Measurements from ENCODE around the gene ARL16.
"Not testable (repeated sequence)": the region's sequence is repeated elsewhere in the genome, so short reads cannot be mapped to it uniquely, and the experiment has no call there.

ARL16 gene

DNA sequence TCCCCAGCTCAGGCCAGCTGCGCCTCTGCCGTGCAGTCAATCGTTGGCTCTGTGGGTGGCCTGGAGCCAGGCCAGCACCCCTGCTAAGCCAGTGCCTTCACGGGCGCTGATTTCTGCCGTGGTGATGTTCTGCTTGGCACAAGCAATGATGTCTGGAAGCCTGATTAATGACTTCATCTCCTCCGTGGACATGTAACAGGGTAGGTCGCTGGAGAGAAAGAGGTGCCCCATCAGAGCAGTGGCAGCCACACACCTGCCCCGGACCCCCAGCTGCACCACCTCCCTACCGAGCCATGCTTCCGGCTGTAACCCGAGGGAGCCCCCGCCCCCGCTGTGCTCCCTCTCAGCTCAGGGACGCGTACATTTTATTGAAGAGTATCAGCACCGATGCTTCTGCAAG, 1.9 kb downstream of the ARL16 start:
- peaks cover 8% of the 10 kb centered on the region; the same call in 1 of the 2 replicates for H3K36me3 ChIP-seq (ENCODE audit: insufficient read depth, low read length)
- H3K4me1 ChIP-seq (ENCODE audit: control insufficient read depth, insufficient read depth, low read length, unreplicated experiment) = peaks cover 14% of the 10 kb centered on the region
- H3K79me2 ChIP-seq (ENCODE audit: control insufficient read depth, insufficient read depth, low read length, unreplicated experiment) = peaks cover 41% of the 10 kb centered on the region
- H3K27me3 ChIP-seq (ENCODE audit: insufficient read depth, low read length) = no peaks in the 10 kb centered on the region
- H3K27ac ChIP-seq (ENCODE audit: low read depth, low read length) = no peak overlapping the region
- no peak overlapping the region for H2AFZ ChIP-seq (ENCODE audit: low read length, unreplicated experiment)
- no peak overlapping the region for H3K4me3 ChIP-seq (ENCODE audit: low read depth, low read length)

DNA sequence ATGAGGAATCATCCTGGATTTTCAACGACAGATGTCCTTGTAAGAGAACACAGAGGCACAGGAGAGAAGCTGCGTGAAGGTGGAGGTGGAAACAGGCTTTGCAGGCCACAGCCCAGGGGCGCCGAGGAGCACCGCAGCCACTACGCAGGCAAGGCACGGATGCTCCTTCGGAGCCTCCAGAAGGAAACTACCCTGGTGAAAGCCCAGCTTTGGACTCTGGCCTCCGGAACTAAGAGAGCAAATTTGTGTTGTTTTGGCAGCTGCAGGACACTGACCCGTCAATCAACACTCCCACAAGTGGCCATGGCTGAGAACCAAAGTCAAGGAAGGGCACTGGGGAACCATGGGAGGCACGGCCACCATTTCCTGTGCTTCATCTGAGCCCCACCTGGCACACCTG, 3.4 kb downstream of the ARL16 start:
- Histone ChIP-seq H3K4me3 (ENCODE audit: low read depth, low read length) (no peak overlapping the region), H2AFZ (ENCODE audit: low read length, unreplicated experiment) (no peak overlapping the region), H3K27me3 (ENCODE audit: insufficient read depth, low read length) (no peaks in the 10 kb centered on the region), H3K4me1 (ENCODE audit: control insufficient read depth, insufficient read depth, low read length, unreplicated experiment) (peaks cover 5% of the 10 kb centered on the region), H3K27ac (ENCODE audit: low read depth, low read length) (no peak overlapping the region), H3K36me3 (ENCODE audit: insufficient read depth, low read length) (no peaks in the 10 kb centered on the region), H3K79me2 (ENCODE audit: control insufficient read depth, insufficient read depth, low read length, unreplicated experiment) (peaks cover 26% of the 10 kb centered on the region)

DNA sequence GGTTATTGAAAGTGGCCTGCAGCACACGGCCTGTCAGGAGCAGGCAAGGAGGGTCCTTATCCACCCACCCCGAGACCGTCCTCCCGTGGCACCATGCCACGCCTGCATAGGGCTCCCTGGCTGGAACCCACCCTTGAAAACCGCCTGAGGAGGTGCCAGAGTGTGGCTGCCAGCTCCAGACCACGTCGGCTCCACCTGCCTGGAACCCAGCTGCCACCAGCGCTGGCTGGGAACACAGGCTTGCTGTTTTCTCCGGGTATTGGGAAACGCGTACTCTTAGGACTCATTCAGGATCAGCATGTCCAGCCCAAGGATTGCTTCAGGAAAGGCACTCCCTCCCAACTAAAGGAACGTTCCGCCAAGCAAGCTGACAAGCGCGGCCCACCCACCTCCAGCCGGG, 6.7 kb downstream of the ARL16 start:
- Histone ChIP-seq H3K27me3 (ENCODE audit: insufficient read depth, low read length) (no peaks in the 10 kb centered on the region), H3K4me1 (ENCODE audit: control insufficient read depth, insufficient read depth, low read length, unreplicated experiment) (no peaks in the 10 kb centered on the region), H3K4me3 (ENCODE audit: low read depth, low read length) (no peak overlapping the region), H2AFZ (ENCODE audit: low read length, unreplicated experiment) (no peak overlapping the region), H3K36me3 (ENCODE audit: insufficient read depth, low read length) (peaks cover 3% of the 10 kb centered on the region; the same call in 1 of the 2 replicates), H3K79me2 (ENCODE audit: control insufficient read depth, insufficient read depth, low read length, unreplicated experiment) (peaks cover 4% of the 10 kb centered on the region), H3K27ac (ENCODE audit: low read depth, low read length) (no peak overlapping the region)

DNA sequence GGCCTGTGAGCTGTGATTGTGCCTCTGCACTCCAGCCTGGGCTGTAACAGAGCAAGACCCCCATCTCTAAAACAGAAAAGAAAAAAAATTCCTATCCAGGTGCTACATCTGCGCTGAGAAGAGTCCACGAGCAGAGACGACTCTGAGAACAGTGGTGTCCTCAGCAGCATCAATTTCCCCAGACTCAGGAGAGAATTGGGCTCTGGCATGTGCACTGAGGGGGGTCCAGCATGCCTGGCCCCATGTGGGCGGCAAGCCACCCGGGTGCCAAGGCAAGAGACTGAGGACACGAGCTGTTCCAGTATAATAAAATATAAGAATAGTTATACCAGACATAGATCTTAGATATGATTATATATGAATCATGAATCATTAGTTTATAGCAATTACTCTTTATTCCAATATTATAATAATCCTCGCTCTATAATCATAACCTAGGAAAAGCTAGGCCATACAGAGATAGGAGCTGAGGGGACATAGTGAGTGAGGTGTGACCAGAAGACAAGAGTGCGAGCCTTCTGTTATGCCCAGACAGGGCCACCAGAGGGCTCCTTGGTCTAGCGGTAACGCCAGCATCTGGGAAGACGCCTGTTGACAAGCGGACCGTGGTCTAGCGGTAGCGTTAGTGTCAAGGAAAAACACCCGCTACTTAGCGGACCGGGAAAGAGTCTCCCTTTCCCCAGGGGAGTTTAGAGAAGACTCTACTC, 7.9 kb downstream of the ARL16 start:
- not testable (repeated sequence) for H3K79me2 ChIP-seq (ENCODE audit: control insufficient read depth, insufficient read depth, low read length, unreplicated experiment); H3K36me3 ChIP-seq (ENCODE audit: insufficient read depth, low read length); H3K27me3 ChIP-seq (ENCODE audit: insufficient read depth, low read length); H3K4me1 ChIP-seq (ENCODE audit: control insufficient read depth, insufficient read depth, low read length, unreplicated experiment); H3K27ac ChIP-seq (ENCODE audit: low read depth, low read length); H3K4me3 ChIP-seq (ENCODE audit: low read depth, low read length); H2AFZ ChIP-seq (ENCODE audit: low read length, unreplicated experiment)

DNA sequence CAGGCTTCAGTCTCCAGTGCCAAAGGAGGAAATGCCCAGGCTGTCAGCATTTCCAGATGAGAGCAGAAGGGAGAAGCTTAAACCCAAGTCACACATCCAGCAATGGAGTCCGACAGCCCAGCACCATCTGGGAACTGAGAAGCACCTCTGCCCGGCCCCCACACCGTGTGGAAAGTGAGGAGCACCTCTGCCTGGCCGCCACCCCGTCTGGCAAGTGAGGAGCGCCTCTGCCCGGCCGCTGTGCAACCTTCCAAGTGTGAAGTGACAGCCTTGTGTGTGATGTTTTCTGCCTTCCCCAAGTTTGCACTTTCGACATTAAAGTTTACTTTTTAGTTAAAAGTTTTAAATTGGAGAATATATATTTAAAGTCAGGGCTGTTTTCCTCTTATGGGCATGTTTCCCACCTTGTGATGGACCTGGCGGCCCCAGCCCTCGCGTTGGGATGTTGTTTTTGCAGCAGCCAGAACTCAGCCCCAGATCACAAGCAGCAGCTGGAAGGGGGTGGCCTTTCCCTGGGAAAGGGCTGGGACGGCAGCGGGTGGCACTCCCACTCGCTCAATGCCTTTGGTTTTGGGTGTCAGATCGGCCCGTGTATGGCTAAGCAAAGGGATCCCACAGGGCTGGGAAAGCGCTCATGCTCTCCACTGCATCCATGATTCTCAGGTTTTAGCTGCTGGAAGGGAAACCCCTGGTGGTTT, 9.9 kb downstream of the ARL16 start:
- Histone ChIP-seq H3K27ac (ENCODE audit: low read depth, low read length) (no peak overlapping the region), H3K4me1 (ENCODE audit: control insufficient read depth, insufficient read depth, low read length, unreplicated experiment) (no peaks in the 10 kb centered on the region), H3K79me2 (ENCODE audit: control insufficient read depth, insufficient read depth, low read length, unreplicated experiment) (peaks cover 10% of the 10 kb centered on the region), H2AFZ (ENCODE audit: low read length, unreplicated experiment) (no peak overlapping the region), H3K27me3 (ENCODE audit: insufficient read depth, low read length) (no peaks in the 10 kb centered on the region), H3K36me3 (ENCODE audit: insufficient read depth, low read length) (peaks cover 6% of the 10 kb centered on the region), H3K4me3 (ENCODE audit: low read depth, low read length) (no peak overlapping the region)

DNA sequence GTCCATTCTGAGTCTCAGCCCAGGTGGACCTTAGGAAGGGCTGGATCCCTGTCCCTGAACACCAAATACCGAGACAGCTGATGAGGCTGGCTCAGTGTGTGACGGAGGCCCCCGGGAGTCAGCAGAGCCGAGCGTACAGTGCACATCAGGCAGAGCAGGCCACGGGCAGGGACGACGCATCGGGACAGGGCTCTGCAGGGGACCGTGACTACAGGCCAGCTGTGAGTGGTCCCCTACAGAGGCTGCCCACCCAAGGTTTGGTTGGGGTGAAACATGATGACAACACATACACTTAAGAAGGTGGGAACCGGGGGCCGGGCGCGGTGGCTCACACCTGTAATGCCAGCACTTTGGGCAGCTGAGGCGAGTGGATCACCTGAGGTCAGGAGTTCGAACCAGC, 10.6 kb downstream of the ARL16 start:
- Histone ChIP-seq H3K36me3 (ENCODE audit: insufficient read depth, low read length) (peaks cover 6% of the 10 kb centered on the region), H3K79me2 (ENCODE audit: control insufficient read depth, insufficient read depth, low read length, unreplicated experiment) (peaks cover 16% of the 10 kb centered on the region), H3K4me1 (ENCODE audit: control insufficient read depth, insufficient read depth, low read length, unreplicated experiment) (peaks cover 3% of the 10 kb centered on the region), H3K4me3 (ENCODE audit: low read depth, low read length) (no peak overlapping the region), H3K27me3 (ENCODE audit: insufficient read depth, low read length) (no peaks in the 10 kb centered on the region), H2AFZ (ENCODE audit: low read length, unreplicated experiment) (no peak overlapping the region), H3K27ac (ENCODE audit: low read depth, low read length) (no peak overlapping the region)

DNA sequence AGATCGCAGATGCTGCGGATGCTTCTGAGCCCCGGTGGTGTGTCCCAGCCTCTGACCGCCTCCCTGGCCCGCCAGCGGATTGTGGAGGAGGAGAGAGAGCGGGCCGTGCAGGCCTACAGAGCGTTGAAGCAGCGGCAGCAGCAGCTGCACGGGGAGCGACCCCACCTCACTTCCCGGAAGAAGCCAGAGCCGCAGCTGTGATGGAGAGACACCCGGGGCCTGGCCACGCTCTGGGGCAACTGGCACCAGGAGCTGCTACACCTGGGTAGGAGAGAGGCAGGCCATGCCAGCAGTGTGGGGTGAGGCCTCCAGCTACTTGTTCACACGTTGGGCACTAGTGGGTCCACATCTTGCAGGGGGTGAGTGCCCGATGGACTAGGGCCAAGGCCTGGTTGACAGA, 11.1 kb downstream of the ARL16 start:
- Histone ChIP-seq H3K27me3 (ENCODE audit: insufficient read depth, low read length) (no peaks in the 10 kb centered on the region), H3K36me3 (ENCODE audit: insufficient read depth, low read length) (peaks cover 6% of the 10 kb centered on the region), H3K4me3 (ENCODE audit: low read depth, low read length) (no peak overlapping the region), H2AFZ (ENCODE audit: low read length, unreplicated experiment) (no peak overlapping the region), H3K4me1 (ENCODE audit: control insufficient read depth, insufficient read depth, low read length, unreplicated experiment) (peaks cover 8% of the 10 kb centered on the region), H3K79me2 (ENCODE audit: control insufficient read depth, insufficient read depth, low read length, unreplicated experiment) (peaks cover 20% of the 10 kb centered on the region), H3K27ac (ENCODE audit: low read depth, low read length) (no peak overlapping the region)

DNA sequence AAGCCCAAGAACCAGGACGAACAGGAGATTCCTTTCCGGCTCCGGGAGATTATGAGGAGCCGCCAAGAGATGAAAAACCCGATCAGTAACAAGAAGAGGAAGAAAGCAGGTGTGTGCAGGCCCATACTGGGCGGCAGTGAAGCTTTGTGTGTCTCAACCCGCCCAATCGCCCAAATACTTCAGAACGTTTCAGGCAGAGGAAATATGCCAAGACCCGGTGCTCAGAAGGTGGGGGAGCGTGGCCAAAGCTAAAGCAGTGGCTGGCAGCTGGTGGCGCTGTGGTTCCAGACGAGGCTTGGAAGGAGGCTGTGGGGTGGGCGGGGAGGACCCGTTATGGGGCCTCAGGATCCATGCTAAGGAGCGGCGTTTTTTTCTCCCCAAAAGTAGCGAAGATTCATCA, 15.8 kb downstream of the ARL16 start:
- Histone ChIP-seq H3K36me3 (ENCODE audit: insufficient read depth, low read length) (peaks cover 4% of the 10 kb centered on the region), H3K4me1 (ENCODE audit: control insufficient read depth, insufficient read depth, low read length, unreplicated experiment) (peaks cover 17% of the 10 kb centered on the region), H3K4me3 (ENCODE audit: low read depth, low read length) (peak overlapping the region; percentile 85), H3K27ac (ENCODE audit: low read depth, low read length) (no peak overlapping the region), H3K79me2 (ENCODE audit: control insufficient read depth, insufficient read depth, low read length, unreplicated experiment) (peaks cover 37% of the 10 kb centered on the region), H2AFZ (ENCODE audit: low read length, unreplicated experiment) (no peak overlapping the region), H3K27me3 (ENCODE audit: insufficient read depth, low read length) (no peaks in the 10 kb centered on the region)

DNA sequence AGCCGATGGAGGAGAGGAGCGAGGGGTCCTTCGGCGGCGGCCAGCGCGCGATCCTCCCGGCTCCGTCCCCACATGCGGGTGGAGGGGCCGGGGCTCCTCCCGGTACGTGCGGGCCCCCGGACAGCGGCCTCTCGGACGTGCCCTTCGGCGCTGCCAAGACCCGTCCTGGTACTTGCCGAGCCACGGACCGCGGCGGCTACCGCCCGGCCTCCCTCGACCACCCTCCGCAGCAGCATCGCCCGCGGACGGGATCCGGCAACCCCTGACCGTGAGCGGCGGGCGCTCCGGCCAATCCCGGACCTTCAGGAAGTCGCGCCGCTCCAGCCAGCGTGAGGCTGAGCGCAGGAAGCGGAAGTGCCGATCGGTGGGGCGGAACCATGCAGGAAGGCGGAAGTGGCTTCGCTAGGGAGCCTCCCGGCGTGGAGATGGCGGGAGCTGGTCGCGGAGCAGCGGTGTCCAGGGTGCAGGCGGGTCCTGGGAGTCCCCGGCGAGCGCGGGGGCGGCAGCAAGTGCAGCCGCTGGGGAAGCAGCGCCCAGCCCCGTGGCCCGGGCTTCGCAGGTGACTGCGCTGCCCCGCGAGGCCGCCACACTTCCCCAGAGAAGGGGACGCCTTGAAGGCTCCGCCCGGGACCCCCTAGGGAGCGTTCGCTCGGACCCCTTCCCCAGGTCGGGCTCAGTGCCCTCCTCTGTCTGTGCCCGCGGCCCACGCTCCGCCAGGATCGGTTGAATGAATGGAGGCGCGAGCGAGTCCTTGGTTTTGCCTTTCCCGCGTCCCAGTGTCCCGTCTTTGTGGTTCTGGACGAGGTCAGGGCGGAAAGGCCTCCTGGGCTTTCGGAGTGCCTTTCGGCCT, 17.0 kb downstream of the ARL16 start, which contains the start of the genes CCDC137 and OXLD1:
CCDC137 (plus strand) TSS at position 396 of the 850 bp plus-strand sequence; CDS start at position 426, 30 bp downstream.
OXLD1 (minus strand) TSS at position 264 of the 850 bp plus-strand sequence; CDS start at position 236, 28 bp downstream.
- H3K4me3 ChIP-seq (ENCODE audit: low read depth, low read length) = peak within 1 kb of the TSS; percentile 85
- peaks cover 3% of the 10 kb centered on the region; the same call in 1 of the 2 replicates for H3K36me3 ChIP-seq (ENCODE audit: insufficient read depth, low read length)
- H3K4me1 ChIP-seq (ENCODE audit: control insufficient read depth, insufficient read depth, low read length, unreplicated experiment) = peaks cover 17% of the 10 kb centered on the region
- H3K79me2 ChIP-seq (ENCODE audit: control insufficient read depth, insufficient read depth, low read length, unreplicated experiment) = peaks cover 37% of the 10 kb centered on the region
- H2AFZ ChIP-seq (ENCODE audit: low read length, unreplicated experiment) = peak within 1 kb of the TSS; percentile 51
- peak within 1 kb of the TSS; percentile 62 for H3K27ac ChIP-seq (ENCODE audit: low read depth, low read length)
- no peaks in the 10 kb centered on the region for H3K27me3 ChIP-seq (ENCODE audit: insufficient read depth, low read length)

DNA sequence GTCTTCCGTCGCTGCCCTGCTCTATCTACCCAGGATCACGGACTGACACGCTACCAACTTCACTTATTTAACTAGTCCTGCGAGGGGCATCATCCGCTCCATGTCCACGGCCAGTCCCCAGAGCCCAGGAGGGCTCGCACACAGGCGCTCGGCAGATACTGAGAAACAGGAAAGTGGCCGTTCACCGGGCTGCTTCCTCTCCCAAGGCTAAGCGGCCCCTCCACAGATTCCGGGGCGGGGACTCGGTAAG, 17.6 kb downstream of the ARL16 start:
- peak overlapping the region; percentile 19 for H2AFZ ChIP-seq (ENCODE audit: low read length, unreplicated experiment)
- H3K36me3 ChIP-seq (ENCODE audit: insufficient read depth, low read length) = peaks cover 3% of the 10 kb centered on the region; the same call in 1 of the 2 replicates
- peaks cover 35% of the 10 kb centered on the region for H3K79me2 ChIP-seq (ENCODE audit: control insufficient read depth, insufficient read depth, low read length, unreplicated experiment)

More for the DNA sequence above, 17.6 kb downstream of the ARL16 start:
- Histone ChIP-seq H3K27me3 (ENCODE audit: insufficient read depth, low read length) (no peaks in the 10 kb centered on the region), H3K27ac (ENCODE audit: low read depth, low read length) (peak overlapping the region; percentile 57), H3K4me1 (ENCODE audit: control insufficient read depth, insufficient read depth, low read length, unreplicated experiment) (peaks cover 17% of the 10 kb centered on the region), H3K4me3 (ENCODE audit: low read depth, low read length) (peak overlapping the region; percentile 85)

All from ACC112 (cell line).